NCI-H128 (cell line): Measurements from ENCODE around the gene ZNF558.
"Not testable (repeated sequence)": the region's sequence is repeated elsewhere in the genome, so short reads cannot be mapped to it uniquely, and the experiment has no call there.

Source experiments
- DNase-seq: peaks from one replicate; lab custom pipeline; 2025; ENCODE audit not compliant: unreplicated experiment; lab: John Stamatoyannopoulos, UW

The ZNF558 gene

GRCh38 chr19:8811315-8812172 is 20.6 kb downstream of the ZNF558 start:
- no peak for DNase-seq

- no peak for DNase-seq
Measured at GRCh38 chr19:8806661-8807060, 25.4 kb downstream of the ZNF558 start.

- DNase-seq: no peak
Measured at GRCh38 chr19:8794823-8795222, 37.3 kb downstream of the ZNF558 start.

GRCh38 chr19:8773587-8773986 is 58.5 kb downstream of the ZNF558 start:
- not testable (repeated sequence) for DNase-seq

- not testable (repeated sequence) for DNase-seq
Measured at GRCh38 chr19:8769265-8769664, 62.8 kb downstream of the ZNF558 start.

- not testable (repeated sequence) for DNase-seq
Measured at GRCh38 chr19:8767257-8767656, 64.8 kb downstream of the ZNF558 start.
